Measurements from ENCODE around the gene MINAR2. TPM values are rescaled to one million over a fixed set of nuclear protein-coding genes. Genes with fewer than 3 reads are reported as not detected.

Gene MINAR2
- total RNA-seq, 1 donor from 2014 or later, result not detected

GRCh38 chr5:129766798-129767197, 18.9 kb downstream of the MINAR2 start:
- TF ChIP-seq CTCF (IDR thresholded peaks at IDR 0.05; ENCODE audit: borderline replicate concordance), result no peak
- no peak overlapping the region for H3K27ac ChIP-seq (replicated peaks)
- H3K9me3 ChIP-seq (replicated peaks), result no peaks in the 10 kb centered on the region
- no peaks in the 10 kb centered on the region for H3K4me1 ChIP-seq
- intact Hi-C loops (cut with micrococcal nuclease), result loop anchor here (10.0 kb wide), 2 partner anchors 592 to 862 kb away; no protein-coding TSS in a partner anchor
- no peaks in the 10 kb centered on the region for H3K27me3 ChIP-seq (ENCODE audit: low read depth)
- DNase-seq, result no peak
- H3K36me3 ChIP-seq, result no peaks in the 10 kb centered on the region
- no peak overlapping the region for H3K4me3 ChIP-seq

- intact Hi-C loops (cut with micrococcal nuclease), result loop anchor here (10.0 kb wide), 2 partner anchors 593 to 863 kb away; no protein-coding TSS in a partner anchor
- peak; percentile 15 for DNase-seq
- peak; percentile 98 for TF ChIP-seq CTCF (IDR thresholded peaks at IDR 0.05; ENCODE audit: borderline replicate concordance)
- Histone ChIP-seq H3K36me3 (no peaks in the 10 kb centered on the region), H3K9me3 (replicated peaks) (no peaks in the 10 kb centered on the region), H3K27me3 (ENCODE audit: low read depth) (no peaks in the 10 kb centered on the region), H3K4me3 (no peak overlapping the region), H3K27ac (replicated peaks) (no peak overlapping the region), H3K4me1 (no peaks in the 10 kb centered on the region)
Observed at GRCh38 chr5:129767927-129768380, 20.1 kb downstream of the MINAR2 start.

- H3K4me1 ChIP-seq, result no peaks in the 10 kb centered on the region
- DNase-seq, result no peak
- H3K27ac ChIP-seq (replicated peaks), result no peak overlapping the region
- intact Hi-C loops (cut with micrococcal nuclease), result loop anchor here (10.0 kb wide), 2 partner anchors 594 to 864 kb away; no protein-coding TSS in a partner anchor
- H3K27me3 ChIP-seq (ENCODE audit: low read depth), result no peaks in the 10 kb centered on the region
- no peak for TF ChIP-seq CTCF (IDR thresholded peaks at IDR 0.05; ENCODE audit: borderline replicate concordance)
- H3K4me3 ChIP-seq, result no peak overlapping the region
- H3K9me3 ChIP-seq (replicated peaks), result no peaks in the 10 kb centered on the region
- H3K36me3 ChIP-seq, result no peaks in the 10 kb centered on the region
Observed at GRCh38 chr5:129768735-129769134, 20.8 kb downstream of the MINAR2 start.

- Histone ChIP-seq H3K36me3 (no peaks in the 10 kb centered on the region), H3K4me1 (no peaks in the 10 kb centered on the region), H3K27ac (replicated peaks) (no peak overlapping the region), H3K9me3 (replicated peaks) (no peaks in the 10 kb centered on the region), H3K27me3 (ENCODE audit: low read depth) (no peaks in the 10 kb centered on the region), H3K4me3 (no peak overlapping the region)
- TF ChIP-seq CTCF (IDR thresholded peaks at IDR 0.05; ENCODE audit: borderline replicate concordance), result no peak
- DNase-seq, result no peak
- intact Hi-C loops (cut with micrococcal nuclease), result no loop called here
Observed at GRCh38 chr5:129770024-129770820, 22.3 kb downstream of the MINAR2 start.

GRCh38 chr5:129771058-129771838, 23.4 kb downstream of the MINAR2 start:
- no peaks in the 10 kb centered on the region for H3K27me3 ChIP-seq (ENCODE audit: low read depth)
- H3K27ac ChIP-seq (replicated peaks), result no peak overlapping the region
- TF ChIP-seq CTCF (IDR thresholded peaks at IDR 0.05; ENCODE audit: borderline replicate concordance), result peak; percentile 82
- DNase-seq, result no peak
- no peaks in the 10 kb centered on the region for H3K4me1 ChIP-seq
- intact Hi-C loops (cut with micrococcal nuclease), result no loop called here
- no peak overlapping the region for H3K4me3 ChIP-seq
- H3K36me3 ChIP-seq, result no peaks in the 10 kb centered on the region
- H3K9me3 ChIP-seq (replicated peaks), result no peaks in the 10 kb centered on the region
